Vagina (tissue), 2 donors: Measurements from ENCODE around the gene GPR32. TPM values are rescaled to one million over a fixed set of nuclear protein-coding genes. Genes with fewer than 3 reads are reported as not detected.

Experiments used
- DNase-seq, 2 donors: peaks; one replicate each; pipeline ENCODE4 v3.0.0-alpha.2; 2017; ENCODE audit errors: extremely low spot score in 2 of 2
- H3K27ac ChIP-seq: fragments of 200-600 bp; sonication (generic); one replicate; pipeline ENCODE4 v1.5.1; 2019
- H3K27me3 ChIP-seq: fragments of 200-600 bp; sonication (generic); one replicate; pipeline ENCODE4 v1.5.1; 2019
- H3K36me3 ChIP-seq, 2 donors: fragments of 200-600 bp; sonication (generic); one replicate each; pipeline ENCODE4 v1.5.1; 2017 to 2019
- H3K4me1 ChIP-seq: fragments of 200-600 bp; sonication (generic); one replicate; pipeline ENCODE4 v1.5.1; 2019
- H3K4me3 ChIP-seq, 2 donors: fragments of 200-600 bp; sonication (generic); 1 replicate in 1 of 2; 2 replicates in 1 of 2; pipeline ENCODE4 v1.5.1; 2016 to 2019
- H3K9me3 ChIP-seq: fragments of 200-600 bp; sonication (generic); one replicate; pipeline ENCODE4 v1.5.1; 2019
- CTCF ChIP-seq, 3 experiments: fragments of 450-650 bp in 2 of 3; fragments of 200-600 bp in 1 of 3; sonication (generic) in 1 of 3; IDR thresholded peaks; one replicate each; pipeline ENCODE4 v1.5.1; 2017 to 2019; ENCODE audit warnings: antibody characterized with exemption in 3 of 3, mild to moderate bottlenecking in 2 of 3, moderate library complexity in 2 of 3
- POLR2A ChIP-seq, 2 donors: fragments of 450-650 bp; IDR thresholded peaks; one replicate each; pipeline ENCODE4 v1.6.1; 2017; ENCODE audit warnings: antibody characterized with exemption in 2 of 2, mild to moderate bottlenecking in 2 of 2, moderate library complexity in 2 of 2
- POLR2AphosphoS5 ChIP-seq, 2 donors: sonication (generic); formaldehyde crosslinking; IDR thresholded peaks; one replicate each; pipeline ENCODE4 v1.9.0; 2017; ENCODE audit warnings: antibody characterized with exemption in 2 of 2, mild to moderate bottlenecking in 2 of 2, low read depth in 1 of 2; ENCODE audit not compliant: insufficient read depth in 1 of 2
- intact Hi-C: fragments of 100-400 bp; cut with DNase I; formaldehyde crosslinking; loops from one replicate; pipeline ENCODE4 v1.15.1; 2023
- total RNA-seq: library from RNA; depleted of rRNA; stranded (reverse); fragments of >200 nt; gene quantifications from one replicate; pipeline ENCODE4 v1.2.3, GENCODE V29; 2016

The GPR32 gene
- total RNA-seq, 1 donor from 2014 or later, result not detected

- no peak for TF ChIP-seq CTCF (IDR thresholded peaks at IDR 0.05)
- no peak for TF ChIP-seq POLR2A (IDR thresholded peaks at IDR 0.05)
- no peak for TF ChIP-seq POLR2AphosphoS5 (IDR thresholded peaks at IDR 0.05; ENCODE audit: insufficient read depth in 1 of 2, low read depth in 1 of 2)
- Histone ChIP-seq H3K9me3 (no peaks in the 10 kb centered on the region), H3K4me3 (no peak overlapping the region), H3K27ac (no peak overlapping the region), H3K36me3 (peaks cover 0 to 30% of the 10 kb centered on the region in 2 donors), H3K27me3 (no peaks in the 10 kb centered on the region), H3K4me1 (peaks cover 21% of the 10 kb centered on the region)
- DNase-seq, result no peak
- intact Hi-C loops, result no loop called here
Measured at GRCh38 chr19:50798659-50799546, 28.6 kb downstream of the GPR32 start.

GRCh38 chr19:50799547-50799851, 29.2 kb downstream of the GPR32 start:
- no peak for DNase-seq
- no peaks in the 10 kb centered on the region for H3K9me3 ChIP-seq
- intact Hi-C loops, result no loop called here
- peaks cover 0 to 30% of the 10 kb centered on the region in 2 donors for H3K36me3 ChIP-seq
- TF ChIP-seq POLR2A (IDR thresholded peaks at IDR 0.05) (no peak), POLR2AphosphoS5 (IDR thresholded peaks at IDR 0.05; ENCODE audit: insufficient read depth in 1 of 2, low read depth in 1 of 2) (no peak), CTCF (IDR thresholded peaks at IDR 0.05) (no peak)
- no peaks in the 10 kb centered on the region for H3K27me3 ChIP-seq
- H3K4me3 ChIP-seq, result no peak overlapping the region
- no peak overlapping the region for H3K27ac ChIP-seq
- H3K4me1 ChIP-seq, result peaks cover 24% of the 10 kb centered on the region

DNA sequence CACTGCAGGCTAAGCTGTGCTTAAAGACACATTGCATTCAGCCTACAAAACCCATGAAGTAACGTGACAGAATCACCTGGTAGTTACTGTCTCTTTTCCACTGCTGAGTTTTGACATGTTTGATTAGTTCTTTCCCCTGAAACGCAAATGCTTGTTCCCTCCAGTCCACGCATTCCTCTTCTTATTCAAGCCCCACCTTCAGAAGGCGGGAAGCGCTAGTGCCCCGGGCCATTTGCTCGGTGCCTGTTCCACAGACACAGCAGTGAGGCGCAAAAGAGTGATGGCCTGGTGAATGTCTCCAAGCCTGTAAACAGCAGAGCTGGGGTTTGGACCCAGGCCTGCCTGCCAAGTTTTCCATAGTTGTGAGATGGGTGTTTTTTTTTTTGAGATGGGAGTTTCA, 30.8 kb downstream of the GPR32 start:
- peaks cover 0 to 30% of the 10 kb centered on the region in 2 donors for H3K36me3 ChIP-seq
- H3K9me3 ChIP-seq, result no peaks in the 10 kb centered on the region
- H3K4me3 ChIP-seq, result no peak overlapping the region
- no peaks in the 10 kb centered on the region for H3K27me3 ChIP-seq
- TF ChIP-seq POLR2A (IDR thresholded peaks at IDR 0.05) (no peak), POLR2AphosphoS5 (IDR thresholded peaks at IDR 0.05; ENCODE audit: insufficient read depth in 1 of 2, low read depth in 1 of 2) (no peak), CTCF (IDR thresholded peaks at IDR 0.05) (no peak)
- peaks cover 28% of the 10 kb centered on the region for H3K4me1 ChIP-seq
- no peak for DNase-seq
- intact Hi-C loops, result no loop called here
- no peak overlapping the region for H3K27ac ChIP-seq

GRCh38 chr19:50803633-50804419, 33.6 kb downstream of the GPR32 start:
- peaks cover 28% of the 10 kb centered on the region for H3K4me1 ChIP-seq
- H3K27ac ChIP-seq, result peak overlapping the region; percentile 94
- H3K36me3 ChIP-seq, result peaks cover 0 to 12% of the 10 kb centered on the region in 2 donors
- DNase-seq, result no peak
- intact Hi-C loops, result no loop called here
- H3K27me3 ChIP-seq, result no peaks in the 10 kb centered on the region
- TF ChIP-seq POLR2A (IDR thresholded peaks at IDR 0.05) (no peak), CTCF (IDR thresholded peaks at IDR 0.05) (no peak), POLR2AphosphoS5 (IDR thresholded peaks at IDR 0.05; ENCODE audit: insufficient read depth in 1 of 2, low read depth in 1 of 2) (no peak)
- H3K9me3 ChIP-seq, result no peaks in the 10 kb centered on the region
- peak overlapping the region; percentile 88 to 99 for H3K4me3 ChIP-seq
